BE2C (cell line): ENCODE results near the gene TTC16.

Source experiments
- DNase-seq: peaks from one replicate; pipeline ENCODE4 v3.0.0-alpha.2; 2020
- H3K27me3 ChIP-seq: fragments of 250-450 bp; sonication (Bioruptor Pico); 2 replicates; pipeline ENCODE4 v1.5.1; 2020; ENCODE audit warnings: mild to moderate bottlenecking
- H3K36me3 ChIP-seq: fragments of 250-450 bp; sonication (Bioruptor Pico); 2 replicates; pipeline ENCODE4 v1.5.1; 2020; ENCODE audit warnings: mild to moderate bottlenecking
- H3K4me1 ChIP-seq: fragments of 250-450 bp; sonication (Bioruptor Pico); 2 replicates; pipeline ENCODE4 v1.5.1; 2020
- H3K4me3 ChIP-seq: 2 replicates; pipeline ENCODE4 v1.5.1; 2011; ENCODE audit warnings: low read depth, low read length
- H3K9me3 ChIP-seq: fragments of 250-450 bp; sonication (Bioruptor Pico); 2 replicates; pipeline ENCODE4 v1.5.1; 2020
- CTCF ChIP-seq: IDR thresholded peaks from 2 replicates; pipeline ENCODE4 v1.5.1; 2012; ENCODE audit warnings: mild to moderate bottlenecking, low read depth, low read length

The TTC16 gene

GRCh38 chr9:127679506-127679905, 36.4 kb upstream of the TTC16 start:
- DNase-seq = no peak
- Histone ChIP-seq H3K4me1 (no peaks in the 10 kb centered on the region), H3K27me3 (no peaks in the 10 kb centered on the region), H3K36me3 (peaks cover 62% of the 10 kb centered on the region), H3K4me3 (no peak overlapping the region), H3K9me3 (no peaks in the 10 kb centered on the region)
- TF ChIP-seq CTCF = no peak

DNA sequence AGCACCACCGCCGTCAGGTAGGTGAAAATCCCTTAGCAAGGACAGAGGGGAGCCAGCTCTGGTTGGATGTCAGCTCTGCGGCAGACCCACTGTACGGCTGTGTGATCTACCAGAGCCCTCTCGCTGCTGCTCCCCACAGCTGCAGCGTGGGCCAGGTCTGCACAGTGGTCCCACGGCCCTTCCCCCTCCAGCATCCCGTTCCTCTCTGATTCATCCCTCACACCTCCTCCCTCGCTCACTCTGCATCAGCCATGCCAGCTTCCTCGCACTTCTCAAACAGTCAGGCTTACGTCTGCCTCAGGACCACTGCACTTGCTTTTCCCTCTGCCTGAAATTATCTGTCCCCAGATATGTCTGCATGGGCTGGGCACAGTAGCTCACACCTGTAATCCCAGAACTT, 35.7 kb upstream of the TTC16 start:
- Histone ChIP-seq H3K4me1 (no peaks in the 10 kb centered on the region), H3K36me3 (peaks cover 57% of the 10 kb centered on the region), H3K27me3 (no peaks in the 10 kb centered on the region), H3K9me3 (no peaks in the 10 kb centered on the region), H3K4me3 (no peak overlapping the region)
- no peak for DNase-seq
- TF ChIP-seq CTCF = no peak

- H3K27me3 ChIP-seq = no peaks in the 10 kb centered on the region
- no peaks in the 10 kb centered on the region for H3K4me1 ChIP-seq
- no peak for DNase-seq
- H3K4me3 ChIP-seq = no peak overlapping the region
- TF ChIP-seq CTCF = no peak
- peaks cover 53% of the 10 kb centered on the region for H3K36me3 ChIP-seq
- H3K9me3 ChIP-seq = no peaks in the 10 kb centered on the region
Observed at GRCh38 chr9:127680846-127681245, 35.0 kb upstream of the TTC16 start.

GRCh38 chr9:127682351-127683136, 33.3 kb upstream of the TTC16 start:
- Histone ChIP-seq H3K4me3 (no peak overlapping the region), H3K27me3 (no peaks in the 10 kb centered on the region), H3K9me3 (no peaks in the 10 kb centered on the region), H3K4me1 (no peaks in the 10 kb centered on the region), H3K36me3 (peaks cover 48% of the 10 kb centered on the region)
- DNase-seq = no peak
- no peak for TF ChIP-seq CTCF

DNA sequence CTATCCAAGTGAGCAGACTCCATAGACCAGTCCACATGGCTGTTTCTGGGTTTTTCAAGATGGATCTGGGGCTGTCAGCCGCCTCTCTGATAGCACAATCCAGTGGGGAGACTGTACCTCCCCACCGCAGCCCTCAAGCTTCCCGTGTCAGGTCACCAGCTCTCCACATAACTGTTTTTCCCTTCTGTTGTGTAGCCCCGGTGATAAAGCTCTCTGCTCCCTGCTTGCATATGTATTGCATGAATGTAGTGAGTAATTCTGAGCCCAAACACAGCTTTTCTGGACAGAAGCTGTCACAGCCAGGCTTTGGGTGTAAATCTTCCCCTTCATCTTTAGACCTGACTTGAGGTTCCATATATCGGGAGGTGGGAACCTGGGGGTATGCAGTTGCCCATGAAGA, 32.2 kb upstream of the TTC16 start:
- no peaks in the 10 kb centered on the region for H3K4me1 ChIP-seq
- no peaks in the 10 kb centered on the region for H3K27me3 ChIP-seq
- DNase-seq = no peak
- H3K36me3 ChIP-seq = peaks cover 49% of the 10 kb centered on the region
- H3K4me3 ChIP-seq = no peak overlapping the region
- no peak for TF ChIP-seq CTCF
- no peaks in the 10 kb centered on the region for H3K9me3 ChIP-seq

GRCh38 chr9:127684576-127684975, 31.3 kb upstream of the TTC16 start:
- TF ChIP-seq CTCF = no peak
- DNase-seq = no peak
- no peak overlapping the region for H3K4me3 ChIP-seq
- H3K9me3 ChIP-seq = no peaks in the 10 kb centered on the region
- no peaks in the 10 kb centered on the region for H3K27me3 ChIP-seq
- H3K4me1 ChIP-seq = no peaks in the 10 kb centered on the region
- peaks cover 50% of the 10 kb centered on the region for H3K36me3 ChIP-seq
